ENCODE results near the gene ATP2B2.

ATP2B2 gene

DNA sequence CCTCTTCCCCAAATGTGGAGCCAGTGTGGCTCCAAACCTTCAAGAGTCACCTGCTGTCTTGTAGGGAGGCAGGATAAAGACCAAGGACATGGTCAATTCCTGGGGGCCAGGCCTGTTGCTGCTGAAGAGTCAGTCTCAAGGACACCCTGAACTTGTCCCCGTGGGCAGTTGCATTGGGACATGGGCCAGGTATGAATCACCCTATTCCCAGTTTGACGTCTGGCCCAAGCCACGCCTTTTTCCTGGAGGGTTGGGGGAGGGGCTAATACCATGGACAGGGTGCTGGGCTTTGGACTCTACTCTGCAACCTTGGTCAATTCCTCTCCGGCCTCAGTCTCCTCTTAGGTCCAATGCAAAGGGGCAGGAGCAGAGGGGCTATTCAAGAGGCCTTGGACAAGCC is 10.4 kb downstream of the ATP2B2 start:
- no CpG with 5 or more reads among the region's 4 CpGs for WGBS (ENCODE audit: extremely low coverage, insufficient coverage, low lambda C conversion rate)

GRCh38 chr3:10494180-10494579 is 11.2 kb downstream of the ATP2B2 start:
- no peak overlapping the region for H2BK15ac ChIP-seq (replicated peaks; ENCODE audit: low read depth)
- no peaks in the 10 kb centered on the region for H3K27me3 ChIP-seq (ENCODE audit: insufficient read depth, low read length, poor library complexity)
- no peak overlapping the region for H4K5ac ChIP-seq (ENCODE audit: low read length)
- no peak overlapping the region for H3K4me3 ChIP-seq (ENCODE audit: low read length)
- H3K27ac ChIP-seq (ENCODE audit: low read depth, low read length), result no peak overlapping the region
- no peaks in the 10 kb centered on the region for H3K79me1 ChIP-seq (ENCODE audit: low read length)
- DNase-seq, result no peak
- H3K79me2 ChIP-seq (ENCODE audit: control insufficient read depth, insufficient read depth, low read length), result no peaks in the 10 kb centered on the region
- no peak overlapping the region for H2BK5ac ChIP-seq (ENCODE audit: low read length)
- no peak overlapping the region for H3K56ac ChIP-seq (ENCODE audit: low read length)
- no peaks in the 10 kb centered on the region for H3K36me3 ChIP-seq (ENCODE audit: control insufficient read depth, insufficient read depth, low read length)
- WGBS (ENCODE audit: extremely low coverage, insufficient coverage, low lambda C conversion rate), result no CpG with 5 or more reads among the region's 3 CpGs
- H3K18ac ChIP-seq (ENCODE audit: low read length), result no peak overlapping the region
- no peak overlapping the region for H3K23ac ChIP-seq (ENCODE audit: low read length)
- no peak overlapping the region for H4K8ac ChIP-seq (ENCODE audit: low read depth, low read length)
- no peak overlapping the region for H3K4me2 ChIP-seq (ENCODE audit: low read length)
- no peak overlapping the region for H3K9ac ChIP-seq (ENCODE audit: low read length)
- no peaks in the 10 kb centered on the region for H3K4me1 ChIP-seq (ENCODE audit: control insufficient read depth, low read depth, low read length)
- no peak overlapping the region for H2BK120ac ChIP-seq (ENCODE audit: low read depth, low read length)
- no peak overlapping the region for H2AK5ac ChIP-seq (ENCODE audit: low read length)
- no peak overlapping the region for H3K4ac ChIP-seq (ENCODE audit: low read depth, low read length)

More for the DNA sequence above, 10.4 kb downstream of the ATP2B2 start:
- H3K79me1 ChIP-seq (ENCODE audit: low read length), result no peaks in the 10 kb centered on the region
- H3K4me2 ChIP-seq (ENCODE audit: low read length), result no peak overlapping the region
- no peak overlapping the region for H3K4ac ChIP-seq (ENCODE audit: low read depth, low read length)
- no peak overlapping the region for H3K9ac ChIP-seq (ENCODE audit: low read length)
- H3K4me3 ChIP-seq (ENCODE audit: low read length), result no peak overlapping the region
- no peak overlapping the region for H2BK120ac ChIP-seq (ENCODE audit: low read depth, low read length)
- no peak overlapping the region for H3K56ac ChIP-seq (ENCODE audit: low read length)
- DNase-seq, result no peak
- H3K27me3 ChIP-seq (ENCODE audit: insufficient read depth, low read length, poor library complexity), result no peaks in the 10 kb centered on the region
- H3K4me1 ChIP-seq (ENCODE audit: control insufficient read depth, low read depth, low read length), result no peaks in the 10 kb centered on the region
- no peaks in the 10 kb centered on the region for H3K36me3 ChIP-seq (ENCODE audit: control insufficient read depth, insufficient read depth, low read length)
- no peak overlapping the region for H3K18ac ChIP-seq (ENCODE audit: low read length)
- H2BK15ac ChIP-seq (replicated peaks; ENCODE audit: low read depth), result no peak overlapping the region
- no peak overlapping the region for H3K27ac ChIP-seq (ENCODE audit: low read depth, low read length)
- H4K5ac ChIP-seq (ENCODE audit: low read length), result no peak overlapping the region
- H4K8ac ChIP-seq (ENCODE audit: low read depth, low read length), result no peak overlapping the region
- no peak overlapping the region for H2BK5ac ChIP-seq (ENCODE audit: low read length)
- no peaks in the 10 kb centered on the region for H3K79me2 ChIP-seq (ENCODE audit: control insufficient read depth, insufficient read depth, low read length)
- no peak overlapping the region for H2AK5ac ChIP-seq (ENCODE audit: low read length)
- H3K23ac ChIP-seq (ENCODE audit: low read length), result no peak overlapping the region

GRCh38 chr3:10493202-10493589 is 12.2 kb downstream of the ATP2B2 start:
- no CpG with 5 or more reads among the region's 4 CpGs for WGBS (ENCODE audit: extremely low coverage, insufficient coverage, low lambda C conversion rate)

DNA sequence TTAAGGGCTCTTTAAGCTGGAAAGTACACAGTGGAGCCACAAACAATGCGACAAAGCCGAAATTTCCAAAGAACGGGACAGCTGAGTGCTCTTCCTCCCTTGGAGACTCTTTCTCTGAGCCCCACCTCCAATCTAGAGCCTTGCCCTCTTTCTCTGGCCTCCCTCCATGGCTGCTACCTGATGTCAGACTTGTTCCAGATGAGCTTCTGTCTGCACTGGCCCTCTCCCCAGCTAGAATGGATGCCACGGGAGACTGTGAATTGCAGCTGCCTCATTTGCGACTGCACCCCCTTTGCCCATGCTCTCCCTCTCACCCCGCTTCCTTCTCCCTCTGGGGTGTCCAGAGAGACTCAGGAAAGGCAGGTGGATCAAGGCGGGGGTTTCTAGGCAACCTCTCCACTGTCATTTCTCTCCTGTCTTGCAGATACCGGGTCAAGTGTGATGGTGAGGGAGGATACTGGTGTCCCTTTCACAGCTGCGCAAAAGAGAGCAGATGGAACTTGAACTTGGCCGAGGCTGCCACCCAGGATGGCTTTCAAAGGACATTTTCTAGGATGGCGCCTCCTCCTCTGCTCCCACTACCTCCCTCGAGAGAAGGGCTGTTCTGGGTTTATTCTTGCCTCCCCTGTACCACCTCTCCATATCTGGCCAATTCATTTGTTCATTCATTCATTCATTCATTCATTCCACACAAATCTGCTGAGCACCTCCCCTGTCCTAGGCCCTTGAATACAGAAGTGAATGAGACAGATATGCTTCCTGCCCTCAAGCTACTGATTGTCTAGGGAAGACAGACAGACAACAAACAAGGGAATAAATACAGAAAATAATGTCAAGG is 12.8 kb downstream of the ATP2B2 start:
- Histone ChIP-seq H3K23ac (ENCODE audit: low read length) (no peak overlapping the region), H3K4ac (ENCODE audit: low read depth, low read length) (no peak overlapping the region), H4K5ac (ENCODE audit: low read length) (no peak overlapping the region), H3K27me3 (ENCODE audit: insufficient read depth, low read length, poor library complexity) (no peaks in the 10 kb centered on the region), H2BK120ac (ENCODE audit: low read depth, low read length) (no peak overlapping the region), H3K4me3 (ENCODE audit: low read length) (no peak overlapping the region), H3K27ac (ENCODE audit: low read depth, low read length) (no peak overlapping the region), H3K79me1 (ENCODE audit: low read length) (no peaks in the 10 kb centered on the region), H2BK15ac (replicated peaks; ENCODE audit: low read depth) (no peak overlapping the region), H3K18ac (ENCODE audit: low read length) (no peak overlapping the region), H3K36me3 (ENCODE audit: control insufficient read depth, insufficient read depth, low read length) (no peaks in the 10 kb centered on the region), H2BK5ac (ENCODE audit: low read length) (no peak overlapping the region), H3K4me1 (ENCODE audit: control insufficient read depth, low read depth, low read length) (no peaks in the 10 kb centered on the region), H2AK5ac (ENCODE audit: low read length) (no peak overlapping the region), H3K9ac (ENCODE audit: low read length) (no peak overlapping the region), H4K8ac (ENCODE audit: low read depth, low read length) (no peak overlapping the region), H3K79me2 (ENCODE audit: control insufficient read depth, insufficient read depth, low read length) (no peaks in the 10 kb centered on the region), H3K56ac (ENCODE audit: low read length) (no peak overlapping the region), H3K4me2 (ENCODE audit: low read length) (no peak overlapping the region)
- no peak for DNase-seq
- WGBS (ENCODE audit: extremely low coverage, insufficient coverage, low lambda C conversion rate), result no CpG with 5 or more reads among the region's 12 CpGs

More at GRCh38 chr3:10493202-10493589, 12.2 kb downstream of the ATP2B2 start:
- H2BK15ac ChIP-seq (replicated peaks; ENCODE audit: low read depth), result no peak overlapping the region
- H2AK5ac ChIP-seq (ENCODE audit: low read length), result no peak overlapping the region
- no peak overlapping the region for H3K18ac ChIP-seq (ENCODE audit: low read length)
- DNase-seq, result no peak
- no peak overlapping the region for H4K8ac ChIP-seq (ENCODE audit: low read depth, low read length)
- no peaks in the 10 kb centered on the region for H3K79me2 ChIP-seq (ENCODE audit: control insufficient read depth, insufficient read depth, low read length)
- no peaks in the 10 kb centered on the region for H3K4me1 ChIP-seq (ENCODE audit: control insufficient read depth, low read depth, low read length)
- no peaks in the 10 kb centered on the region for H3K79me1 ChIP-seq (ENCODE audit: low read length)
- no peak overlapping the region for H3K23ac ChIP-seq (ENCODE audit: low read length)
- H3K27me3 ChIP-seq (ENCODE audit: insufficient read depth, low read length, poor library complexity), result no peaks in the 10 kb centered on the region
- no peak overlapping the region for H3K4ac ChIP-seq (ENCODE audit: low read depth, low read length)
- no peak overlapping the region for H3K4me2 ChIP-seq (ENCODE audit: low read length)
- no peak overlapping the region for H2BK5ac ChIP-seq (ENCODE audit: low read length)
- H4K5ac ChIP-seq (ENCODE audit: low read length), result no peak overlapping the region
- no peak overlapping the region for H3K9ac ChIP-seq (ENCODE audit: low read length)
- H3K27ac ChIP-seq (ENCODE audit: low read depth, low read length), result no peak overlapping the region
- no peak overlapping the region for H3K4me3 ChIP-seq (ENCODE audit: low read length)
- no peak overlapping the region for H2BK120ac ChIP-seq (ENCODE audit: low read depth, low read length)
- H3K56ac ChIP-seq (ENCODE audit: low read length), result no peak overlapping the region
- no peaks in the 10 kb centered on the region for H3K36me3 ChIP-seq (ENCODE audit: control insufficient read depth, insufficient read depth, low read length)

DNA sequence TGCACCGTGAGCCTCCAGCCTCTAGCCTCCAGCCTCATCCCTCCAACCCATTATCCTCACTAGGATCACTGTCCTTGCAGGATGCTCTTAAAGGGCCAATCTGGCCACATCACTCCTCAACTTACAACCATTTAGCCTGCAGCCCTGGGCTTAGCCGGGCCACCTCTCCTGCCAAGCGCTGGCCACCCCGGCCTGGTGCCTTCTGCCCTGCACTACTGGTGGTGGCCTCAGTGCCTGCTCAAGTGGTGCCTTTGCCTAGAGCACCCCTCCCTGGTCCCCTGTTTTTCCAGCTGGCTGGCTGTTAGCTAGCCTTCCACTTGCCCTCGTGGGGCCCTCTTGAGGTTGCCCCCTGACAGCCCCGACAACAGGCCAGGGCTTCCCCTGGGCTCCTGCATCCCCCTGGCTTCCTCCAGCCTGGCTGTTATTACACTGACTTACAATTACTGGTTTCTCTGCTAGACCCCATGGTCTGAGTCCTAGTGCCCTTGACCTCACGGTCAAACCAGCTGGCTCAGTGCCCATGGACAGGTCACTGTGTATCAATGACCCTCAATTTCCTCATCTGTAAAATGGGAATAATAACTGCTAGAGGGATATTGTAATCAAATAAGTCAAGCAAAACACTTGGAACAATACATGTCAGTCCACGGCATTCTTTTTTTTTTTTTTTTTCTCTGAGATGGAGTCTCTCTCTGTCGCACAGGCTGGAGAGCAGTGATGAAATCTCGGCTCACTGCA is 15.5 kb downstream of the ATP2B2 start:
- no peak overlapping the region for H3K56ac ChIP-seq (ENCODE audit: low read length)

More for the DNA sequence above, 15.5 kb downstream of the ATP2B2 start:
- Histone ChIP-seq H3K36me3 (ENCODE audit: control insufficient read depth, insufficient read depth, low read length) (no peaks in the 10 kb centered on the region), H3K27me3 (ENCODE audit: insufficient read depth, low read length, poor library complexity) (no peaks in the 10 kb centered on the region), H3K27ac (ENCODE audit: low read depth, low read length) (no peak overlapping the region), H2BK120ac (ENCODE audit: low read depth, low read length) (no peak overlapping the region), H3K23ac (ENCODE audit: low read length) (no peak overlapping the region), H3K4ac (ENCODE audit: low read depth, low read length) (no peak overlapping the region), H2AK5ac (ENCODE audit: low read length) (no peak overlapping the region), H2BK15ac (replicated peaks; ENCODE audit: low read depth) (no peak overlapping the region), H3K4me3 (ENCODE audit: low read length) (no peak overlapping the region), H3K4me2 (ENCODE audit: low read length) (no peak overlapping the region), H3K79me2 (ENCODE audit: control insufficient read depth, insufficient read depth, low read length) (no peaks in the 10 kb centered on the region), H3K4me1 (ENCODE audit: control insufficient read depth, low read depth, low read length) (no peaks in the 10 kb centered on the region), H3K18ac (ENCODE audit: low read length) (no peak overlapping the region), H4K5ac (ENCODE audit: low read length) (no peak overlapping the region), H4K8ac (ENCODE audit: low read depth, low read length) (no peak overlapping the region), H3K9ac (ENCODE audit: low read length) (no peak overlapping the region), H2BK5ac (ENCODE audit: low read length) (no peak overlapping the region), H3K79me1 (ENCODE audit: low read length) (no peaks in the 10 kb centered on the region)
- no CpG with 5 or more reads among the region's 10 CpGs for WGBS (ENCODE audit: extremely low coverage, insufficient coverage, low lambda C conversion rate)
- no peak for DNase-seq

All from mesendoderm (in vitro differentiated cells).